ENCODE results near the gene EPN2.

Gene EPN2

GRCh38 chr17:19244781-19245180 is 7.6 kb downstream of the EPN2 start:
- CTCF ChIA-PET: interaction anchor here (0.5 kb wide), 1 partner anchor 60 kb away, joined by 4 read pairs; no protein-coding TSS in a partner anchor
- TF ChIP-seq LEF1 (IDR thresholded peaks at IDR 0.05; ENCODE audit: borderline replicate concordance) (no peak), L3MBTL2 (conservative IDR thresholded peaks at IDR 0.05) (no peak), ELF4 (IDR thresholded peaks at IDR 0.05) (no peak), ZNF384 (IDR thresholded peaks at IDR 0.05) (no peak), PKNOX1 (IDR thresholded peaks at IDR 0.05) (no peak), BHLHE40 (IDR thresholded peaks at IDR 0.05; ENCODE audit: borderline replicate concordance) (no peak), CTBP1 (IDR thresholded peaks at IDR 0.05; ENCODE audit: borderline replicate concordance) (no peak), TARDBP (IDR thresholded peaks at IDR 0.05) (no peak)
- POLR2A ChIA-PET: interaction anchor here (1.0 kb wide), 1 partner anchor 13 kb away, joined by 3 read pairs; no protein-coding TSS in a partner anchor
- no peak for DNase-seq (ENCODE audit: extremely low spot score)

- CTCF ChIA-PET: interaction anchor here (0.7 to 1.4 kb wide), 2 partner anchors 10 to 71 kb away, joined by 3 read pairs; partner anchors contain the start of gene EPN2
- DNase-seq (ENCODE audit: extremely low spot score): no peak
- POLR2A ChIA-PET: interaction anchor here (0.6 to 1.5 kb wide), 3 partner anchors 9 to 52 kb away, joined by 3 to 6 read pairs (median 4); no protein-coding TSS in a partner anchor
- no peak for TF ChIP-seq SP1 (IDR thresholded peaks at IDR 0.05)
- TF ChIP-seq TARDBP (IDR thresholded peaks at IDR 0.05): no peak
- TF ChIP-seq NFRKB (IDR thresholded peaks at IDR 0.05): no peak
- TF ChIP-seq ELF4 (IDR thresholded peaks at IDR 0.05): no peak
- no peak for TF ChIP-seq SUZ12 (IDR thresholded peaks at IDR 0.05)
- TF ChIP-seq L3MBTL2 (conservative IDR thresholded peaks at IDR 0.05): no peak
- no peak for TF ChIP-seq HDGF (IDR thresholded peaks at IDR 0.05; ENCODE audit: borderline replicate concordance)
- TF ChIP-seq ZNF384 (IDR thresholded peaks at IDR 0.05): no peak
- no peak for TF ChIP-seq FOXA1 (IDR thresholded peaks at IDR 0.05)
- no peak for TF ChIP-seq BHLHE40 (IDR thresholded peaks at IDR 0.05; ENCODE audit: borderline replicate concordance)
- TF ChIP-seq FOXM1 (IDR thresholded peaks at IDR 0.05; ENCODE audit: borderline replicate concordance): no peak
- no peak for TF ChIP-seq FOXK2 (IDR thresholded peaks at IDR 0.05)
- no peak for TF ChIP-seq PKNOX1 (IDR thresholded peaks at IDR 0.05)
- no peak for TF ChIP-seq CTBP1 (IDR thresholded peaks at IDR 0.05; ENCODE audit: borderline replicate concordance)
Observed at GRCh38 chr17:19247473-19247872, 10.3 kb downstream of the EPN2 start.

- no peak for DNase-seq (ENCODE audit: extremely low spot score)
- no peak for TF ChIP-seq L3MBTL2 (conservative IDR thresholded peaks at IDR 0.05)
- no peak for TF ChIP-seq FOXK2 (IDR thresholded peaks at IDR 0.05)
- ChIA-PET CTCF (interaction anchor here (1.3 to 1.4 kb wide), 2 partner anchors 9 to 11 kb away, joined by 3 read pairs; partner anchors contain the start of gene EPN2), POLR2A (interaction anchor here (1.2 to 1.5 kb wide), 4 partner anchors 8 to 23 kb away, joined by 3 to 6 read pairs (median 4); partner anchors contain the start of gene EPN2)
Observed at GRCh38 chr17:19248151-19248927, 11.2 kb downstream of the EPN2 start.

- ChIA-PET POLR2A (interaction anchor here (0.5 to 1.2 kb wide), 5 partner anchors 9 to 113 kb away, joined by 3 to 5 read pairs (median 3); partner anchors contain the start of gene EPN2), CTCF (interaction anchor here (1.3 to 1.4 kb wide), 2 partner anchors 10 to 11 kb away, joined by 3 read pairs; partner anchors contain the start of gene EPN2)
- no peak for DNase-seq (ENCODE audit: extremely low spot score)
- TF ChIP-seq FOXM1 (IDR thresholded peaks at IDR 0.05; ENCODE audit: borderline replicate concordance): no peak
- TF ChIP-seq ZNF384 (IDR thresholded peaks at IDR 0.05): no peak
- TF ChIP-seq NFRKB (IDR thresholded peaks at IDR 0.05): no peak
- TF ChIP-seq TARDBP (IDR thresholded peaks at IDR 0.05): no peak
- no peak for TF ChIP-seq SUZ12 (IDR thresholded peaks at IDR 0.05)
- TF ChIP-seq BHLHE40 (IDR thresholded peaks at IDR 0.05; ENCODE audit: borderline replicate concordance): no peak
- TF ChIP-seq HDGF (IDR thresholded peaks at IDR 0.05; ENCODE audit: borderline replicate concordance): no peak
- no peak for TF ChIP-seq FOXK2 (IDR thresholded peaks at IDR 0.05)
- TF ChIP-seq PKNOX1 (IDR thresholded peaks at IDR 0.05): no peak
- TF ChIP-seq FOXA1 (IDR thresholded peaks at IDR 0.05): no peak
- no peak for TF ChIP-seq L3MBTL2 (conservative IDR thresholded peaks at IDR 0.05)
- TF ChIP-seq CTBP1 (IDR thresholded peaks at IDR 0.05; ENCODE audit: borderline replicate concordance): no peak
- no peak for TF ChIP-seq ELF4 (IDR thresholded peaks at IDR 0.05)
- no peak for TF ChIP-seq ARNT (IDR thresholded peaks at IDR 0.05)
- TF ChIP-seq LEF1 (IDR thresholded peaks at IDR 0.05; ENCODE audit: borderline replicate concordance): no peak
- no peak for TF ChIP-seq SP1 (IDR thresholded peaks at IDR 0.05)
Observed at GRCh38 chr17:19248928-19249574, 11.9 kb downstream of the EPN2 start.

- TF ChIP-seq FOXM1 (IDR thresholded peaks at IDR 0.05; ENCODE audit: borderline replicate concordance): no peak
- TF ChIP-seq ZNF384 (IDR thresholded peaks at IDR 0.05): no peak
- TF ChIP-seq LEF1 (IDR thresholded peaks at IDR 0.05; ENCODE audit: borderline replicate concordance): no peak
- no peak for TF ChIP-seq BHLHE40 (IDR thresholded peaks at IDR 0.05; ENCODE audit: borderline replicate concordance)
- TF ChIP-seq FOXA1 (IDR thresholded peaks at IDR 0.05): no peak
- no peak for TF ChIP-seq SUZ12 (IDR thresholded peaks at IDR 0.05)
- TF ChIP-seq TARDBP (IDR thresholded peaks at IDR 0.05): no peak
- no peak for TF ChIP-seq PKNOX1 (IDR thresholded peaks at IDR 0.05)
- no peak for TF ChIP-seq FOXK2 (IDR thresholded peaks at IDR 0.05)
- TF ChIP-seq HDGF (IDR thresholded peaks at IDR 0.05; ENCODE audit: borderline replicate concordance): no peak
- TF ChIP-seq SP1 (IDR thresholded peaks at IDR 0.05): no peak
- no peak for TF ChIP-seq ELF4 (IDR thresholded peaks at IDR 0.05)
- TF ChIP-seq L3MBTL2 (conservative IDR thresholded peaks at IDR 0.05): no peak
- ChIA-PET POLR2A (interaction anchor here (0.5 to 1.2 kb wide), 5 partner anchors 9 to 112 kb away, joined by 3 to 5 read pairs (median 3); partner anchors contain the start of gene EPN2), CTCF (no interaction called here)
- no peak for DNase-seq (ENCODE audit: extremely low spot score)
Observed at GRCh38 chr17:19249681-19250080, 12.5 kb downstream of the EPN2 start.
